Kidney capillary endothelial cell (primary cell): ENCODE measurements around the gene FAM193B.
"Not testable (repeated sequence)": the region's sequence is repeated elsewhere in the genome, so short reads cannot be mapped to it uniquely, and the experiment has no call there.

Experiments used
- DNase-seq: peaks from one replicate; pipeline ENCODE4 v3.0.0-alpha.2; 2018; ENCODE audit warnings: low spot score

Gene FAM193B

GRCh38 chr5:177537389-177538361 is 16.7 kb downstream of the FAM193B start:
- DNase-seq: no peak

- DNase-seq: no peak
Measured at GRCh38 chr5:177536386-177536785, 18.0 kb downstream of the FAM193B start.

DNA sequence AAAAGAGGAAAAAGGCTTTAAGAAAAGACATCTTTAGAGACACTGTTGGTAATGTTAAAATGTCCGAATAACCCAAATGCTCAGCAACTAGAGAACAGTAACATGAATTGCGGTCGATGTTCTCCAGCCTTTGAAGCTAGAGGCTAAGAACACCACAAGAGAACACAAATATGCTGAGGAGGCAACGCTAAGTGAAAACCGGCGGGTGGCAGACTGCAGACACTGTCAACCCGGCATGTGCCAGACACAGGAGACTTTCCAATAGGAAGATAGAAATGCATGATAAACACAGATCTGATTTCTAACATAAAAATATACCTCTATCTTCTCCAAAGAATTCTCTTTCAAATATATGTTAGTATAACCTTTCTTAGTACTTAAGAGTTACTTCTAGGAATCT is 19.2 kb downstream of the FAM193B start:
- DNase-seq: no peak

DNA sequence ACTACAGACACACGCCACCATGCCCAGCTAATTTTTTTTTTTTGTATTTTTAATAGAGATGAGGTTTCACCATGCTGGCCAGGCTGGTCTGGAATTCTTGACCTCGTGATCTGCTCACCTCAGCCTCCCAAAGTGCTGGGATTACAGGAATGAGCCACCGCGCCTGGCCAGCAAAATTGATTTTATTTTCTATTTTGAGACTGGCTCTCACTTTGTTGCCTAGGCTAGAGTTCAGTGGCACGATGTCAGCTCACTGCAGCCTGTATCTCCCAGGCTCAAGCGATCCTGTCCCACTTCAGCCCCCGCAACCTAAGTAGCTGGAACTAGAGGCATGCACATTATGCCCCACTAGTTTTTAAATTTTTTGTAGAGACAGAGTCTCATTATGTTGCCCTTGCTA is 19.9 kb downstream of the FAM193B start:
- DNase-seq: not testable (repeated sequence)

DNA sequence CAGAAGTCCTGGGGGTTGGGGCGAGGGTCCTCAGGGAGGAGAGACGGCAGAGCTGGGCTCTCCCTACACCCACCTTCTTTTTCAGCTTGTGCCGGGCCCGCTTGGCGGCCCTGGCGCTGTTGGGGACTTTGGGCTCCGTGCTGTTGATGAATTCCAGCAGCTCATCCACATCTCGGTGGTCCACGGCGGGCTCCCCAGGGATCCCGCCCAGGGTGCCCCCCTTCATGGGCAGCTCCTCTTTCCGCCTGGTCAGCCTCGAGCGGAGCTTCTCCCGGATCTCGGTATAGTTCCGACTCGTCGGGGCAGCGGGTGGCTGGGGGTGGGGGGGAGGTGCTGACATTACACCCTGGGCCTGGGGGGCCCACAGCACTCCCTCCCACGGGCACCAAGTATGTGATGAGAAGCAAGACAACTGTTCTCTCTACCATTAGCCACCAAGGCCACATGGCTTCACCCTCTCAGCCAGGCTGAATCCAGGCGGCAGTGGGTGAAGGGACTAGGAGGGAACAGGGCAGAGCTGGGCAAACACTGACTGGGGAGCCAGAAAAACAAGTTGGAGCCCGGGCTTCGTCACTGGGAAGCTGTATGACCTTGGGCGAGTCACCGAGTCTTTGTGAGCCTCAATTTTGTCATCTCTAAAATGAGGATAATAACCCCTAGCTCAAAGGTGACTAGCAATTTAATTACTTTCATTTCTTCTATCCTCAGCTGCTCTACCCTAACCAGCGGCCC is 23.0 kb downstream of the FAM193B start:
- DNase-seq: no peak

GRCh38 chr5:177530638-177531037 is 23.7 kb downstream of the FAM193B start:
- DNase-seq: no peak

GRCh38 chr5:177529247-177530203 is 24.8 kb downstream of the FAM193B start:
- no peak for DNase-seq

DNA sequence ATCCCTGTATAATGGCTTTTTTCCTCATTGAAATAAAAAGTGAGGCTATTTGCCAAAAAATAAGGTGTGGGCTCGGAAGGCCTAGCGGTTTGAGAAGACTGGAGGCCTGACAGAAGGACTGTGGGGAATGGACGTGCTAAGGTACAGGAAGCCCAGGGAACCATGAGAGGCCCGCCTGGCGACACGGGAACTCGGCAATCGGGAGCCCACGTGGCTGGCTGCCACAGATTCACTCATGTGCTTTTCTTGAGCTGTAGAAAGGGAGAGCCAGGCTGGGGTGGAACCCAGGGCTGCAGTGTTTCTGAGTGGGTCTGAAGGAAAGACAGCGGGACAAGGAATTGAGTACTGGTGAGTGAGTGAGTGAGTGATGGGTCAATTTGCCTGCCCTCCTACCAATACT is 25.7 kb downstream of the FAM193B start:
- DNase-seq: no peak

DNA sequence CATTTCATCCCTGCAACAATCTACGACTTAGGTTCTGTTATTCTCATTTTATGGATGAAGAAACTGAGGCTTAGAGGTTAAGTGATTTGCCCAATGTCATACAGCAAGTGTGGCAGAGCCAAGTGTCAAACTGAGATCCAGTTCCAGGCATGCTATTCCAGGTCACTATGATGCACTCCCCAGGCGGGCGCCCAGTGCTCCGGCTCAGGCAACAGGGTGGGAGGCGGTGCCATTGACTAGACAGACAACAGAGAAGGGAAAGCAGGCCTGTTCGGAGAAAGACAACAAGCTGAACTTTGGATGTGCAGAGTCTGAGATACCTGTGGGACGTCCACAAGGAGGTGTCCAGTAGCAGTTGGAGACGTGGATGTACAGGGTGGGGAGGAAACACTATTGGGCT is 26.8 kb downstream of the FAM193B start:
- DNase-seq: no peak

DNA sequence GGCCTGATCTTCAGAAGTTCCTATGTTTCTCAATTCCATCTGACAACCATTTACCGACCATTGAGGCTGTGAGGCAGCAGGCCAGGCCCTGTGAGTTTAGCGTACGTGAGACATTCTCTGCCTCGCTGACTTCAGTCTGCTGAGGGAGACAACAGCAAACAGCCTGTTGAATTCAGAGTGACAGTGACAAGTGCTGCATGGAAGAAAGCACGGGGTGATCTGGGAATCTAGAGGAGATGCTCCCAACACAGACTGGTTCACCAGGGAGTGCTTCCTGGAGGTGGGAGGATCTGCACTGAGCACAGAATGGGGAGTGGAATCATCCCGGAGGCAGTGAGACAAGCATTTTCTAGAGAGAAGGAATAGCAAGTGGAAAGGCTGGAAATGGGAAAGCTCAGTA is 27.6 kb downstream of the FAM193B start:
- no peak for DNase-seq

DNA sequence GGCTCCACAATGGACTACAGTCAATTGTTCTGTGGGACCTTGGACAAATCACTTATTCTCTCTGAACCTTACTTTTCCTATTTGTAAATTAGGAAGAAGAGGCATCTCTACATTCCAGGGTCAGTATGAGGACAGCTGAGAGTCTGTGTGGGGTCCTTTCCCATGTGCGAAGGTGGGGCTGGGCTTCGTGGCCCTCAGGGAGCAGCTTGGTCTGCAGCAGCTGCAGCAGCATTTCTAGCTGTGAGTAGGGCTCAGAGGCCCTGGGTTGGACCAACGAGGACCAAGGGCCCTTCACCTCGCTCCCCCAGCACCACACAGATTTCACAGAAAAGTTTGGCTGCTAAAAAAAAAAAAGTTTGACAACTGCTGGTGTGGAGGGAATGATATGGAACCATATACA is 28.2 kb downstream of the FAM193B start:
- DNase-seq: no peak

GRCh38 chr5:177524941-177525655 is 29.3 kb downstream of the FAM193B start:
- DNase-seq: no peak

GRCh38 chr5:177524539-177524900 is 29.8 kb downstream of the FAM193B start:
- no peak for DNase-seq

DNA sequence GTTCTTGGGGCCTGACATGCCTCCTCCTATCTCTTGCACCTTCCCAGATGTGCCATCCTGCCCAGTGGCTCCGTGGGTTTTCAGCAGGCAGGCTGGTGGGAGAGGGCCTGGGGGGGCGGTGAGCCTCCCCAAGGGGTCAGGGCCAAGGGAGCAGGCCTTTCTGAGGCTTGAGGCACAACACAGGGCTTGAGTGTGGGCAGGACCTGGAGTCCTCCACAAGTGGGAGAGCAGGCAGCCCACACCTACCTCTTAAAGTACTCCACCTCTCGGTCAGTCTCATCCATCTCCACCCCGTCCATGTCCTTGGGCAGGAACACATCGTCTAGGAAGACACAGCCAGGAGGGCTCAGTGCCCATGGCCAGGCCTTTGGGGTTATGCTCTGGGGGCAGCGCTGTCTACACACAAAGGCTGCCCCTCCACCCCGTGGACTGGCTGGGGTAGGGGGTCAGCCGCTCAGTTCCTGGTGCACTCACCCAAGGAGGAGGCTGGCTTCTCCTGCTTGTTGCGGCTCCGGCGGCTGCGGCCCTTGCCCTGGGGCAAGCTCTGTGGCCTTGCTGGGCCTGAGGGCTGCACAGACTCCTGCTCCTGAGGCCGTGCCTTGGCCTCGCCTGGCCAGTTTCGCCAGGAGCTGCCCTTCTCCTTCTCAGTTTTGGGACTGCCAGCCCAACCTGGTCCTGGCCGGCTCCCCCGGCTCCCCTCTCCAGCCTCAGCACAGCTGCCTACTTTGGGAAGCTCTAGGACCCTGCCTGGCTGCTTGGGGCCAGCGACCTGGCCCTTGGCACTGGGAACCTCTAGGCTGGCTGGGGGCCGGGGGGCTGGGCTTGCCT is 30.4 kb downstream of the FAM193B start:
- DNase-seq: no peak

DNA sequence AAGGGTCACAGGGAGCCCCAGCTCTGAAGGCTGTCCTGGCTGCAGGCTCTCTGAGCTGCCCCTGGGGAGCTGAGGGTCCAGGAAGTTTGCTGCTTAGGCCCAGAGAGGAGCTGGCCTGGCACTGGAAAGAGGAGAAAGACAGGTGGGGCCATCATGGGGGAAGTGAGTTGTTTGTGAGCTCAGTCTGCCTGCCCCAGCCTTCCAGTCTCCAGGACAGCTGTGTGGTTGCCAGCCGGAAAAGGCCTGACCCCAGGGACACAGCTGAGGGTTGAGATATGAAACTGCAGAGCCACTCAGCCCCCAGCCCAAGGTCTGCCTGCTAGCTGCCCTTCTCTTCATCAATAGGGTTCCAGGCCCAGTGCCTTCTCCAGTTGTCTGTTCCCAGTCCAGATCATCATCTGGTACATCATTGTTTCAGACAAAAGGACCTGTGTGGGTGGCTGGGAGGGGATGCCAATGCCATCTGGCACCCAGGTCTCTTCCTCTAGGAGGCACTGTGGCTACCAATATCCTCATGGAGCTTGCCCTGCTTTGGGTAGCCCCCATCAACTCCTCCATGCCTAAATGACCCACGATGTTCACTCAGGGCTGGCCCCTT is 33.3 kb downstream of the FAM193B start:
- no peak for DNase-seq

DNA sequence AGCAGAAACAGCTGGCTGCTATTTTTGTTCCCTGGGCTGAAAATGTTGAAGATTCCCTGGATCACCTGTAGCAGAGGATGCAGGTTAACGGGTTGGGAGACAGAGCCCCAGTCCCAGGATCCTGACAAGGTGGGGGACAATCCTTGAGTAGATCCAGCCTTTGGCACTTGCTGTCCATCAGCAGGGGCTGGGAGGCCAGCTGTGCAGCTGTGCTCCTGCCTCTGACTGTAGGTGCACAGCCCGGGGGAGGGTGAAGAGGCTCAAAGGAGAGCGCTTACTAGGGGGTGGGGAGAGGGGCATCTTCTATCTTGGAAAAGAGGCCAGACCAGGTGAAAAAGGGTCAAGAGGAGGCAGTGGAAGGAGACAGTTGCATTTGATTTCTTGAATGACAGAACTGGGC is 34.1 kb downstream of the FAM193B start:
- no peak for DNase-seq

GRCh38 chr5:177519463-177520235 is 34.7 kb downstream of the FAM193B start:
- DNase-seq: no peak

DNA sequence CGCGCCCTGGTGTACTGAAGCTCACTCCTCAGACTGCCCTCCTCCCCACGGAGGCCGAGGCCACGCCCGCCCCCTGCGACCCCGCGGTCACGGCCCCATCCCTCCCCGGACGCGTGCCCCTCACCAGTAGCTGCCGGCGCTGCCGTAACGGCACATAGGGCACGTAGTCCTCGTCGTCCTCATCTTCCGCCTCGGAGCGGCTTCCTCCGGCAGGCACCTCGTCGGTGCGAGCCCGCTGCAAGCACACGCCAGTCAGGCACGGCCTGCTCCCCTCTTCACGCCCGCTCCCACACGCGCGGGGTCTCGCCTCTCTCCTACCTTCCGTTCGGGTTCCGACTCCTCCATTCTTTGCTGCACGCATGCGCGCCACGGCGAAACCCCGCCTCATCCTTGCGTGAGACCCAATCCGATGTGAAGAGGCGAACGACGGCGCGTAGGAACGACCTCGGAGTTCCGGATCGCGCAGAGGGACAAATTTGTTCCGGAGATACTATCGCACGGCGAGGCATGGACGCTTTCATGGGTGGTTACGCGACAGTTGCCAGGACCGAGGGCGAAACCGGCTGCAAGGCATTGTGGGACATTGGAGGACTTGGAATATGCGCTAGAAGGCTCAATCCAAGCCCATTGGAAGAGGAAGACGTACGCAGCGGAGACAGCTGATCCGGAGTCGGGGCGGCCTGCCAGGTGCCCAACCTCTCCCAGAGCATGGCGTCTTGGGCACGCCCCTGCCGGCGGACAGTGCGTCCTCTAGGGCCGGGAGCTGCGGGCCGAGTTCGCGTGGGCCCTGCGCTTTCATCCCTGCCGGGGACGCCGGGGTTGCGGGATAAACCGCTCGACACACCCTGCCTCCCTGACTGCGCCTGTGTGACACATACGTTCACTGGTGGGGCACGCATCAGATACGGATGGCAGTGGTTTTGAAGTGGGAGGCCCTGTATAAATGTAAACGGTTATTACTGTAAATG is 37.5 kb downstream of the FAM193B start, which contains the start of gene DDX41:
TSS of gene DDX41 (minus strand) at position 361 of the 968 bp plus-strand sequence. CDS start at position 345, 16 bp downstream.
- DNase-seq: peak; percentile 98
